Liver (tissue), 9 donors: Measurements from ENCODE around the gene CES2. TPM values are rescaled to one million over a fixed set of nuclear protein-coding genes. Genes with fewer than 3 reads are reported as not detected.

ENCODE experiments used
- DNase-seq: peaks from one replicate; pipeline ENCODE4 v3.0.0-alpha.2; 2017; ENCODE audit warnings: low spot score
- H3K27ac ChIP-seq, 2 donors: one replicate each; pipeline ENCODE4 v1.7.0; 2013; ENCODE audit warnings: inconsistent platforms in 2 of 2, low read length in 2 of 2, control low read depth in 1 of 2, low read depth in 1 of 2, mild to moderate bottlenecking in 1 of 2
- H3K27me3 ChIP-seq, 4 donors: one replicate each; pipeline versions ENCODE4 v1.6.1 to v1.7.0; 2013; ENCODE audit warnings: low read length in 3 of 4, inconsistent platforms in 1 of 4, mild to moderate bottlenecking in 1 of 4, moderate library complexity in 1 of 4; ENCODE audit not compliant: control insufficient read depth in 4 of 4, insufficient read depth in 4 of 4
- H3K36me3 ChIP-seq, 4 donors: one replicate each; pipeline versions ENCODE4 v1.6.1 to v1.7.0; 2013; ENCODE audit warnings: low read length in 3 of 4, mild to moderate bottlenecking in 3 of 4, low read depth in 1 of 4, moderate library complexity in 1 of 4; ENCODE audit not compliant: control insufficient read depth in 4 of 4, insufficient read depth in 3 of 4
- H3K4me1 ChIP-seq, 4 donors: one replicate each; pipeline versions ENCODE4 v1.6.1 to v1.7.0; 2013; ENCODE audit warnings: low read length in 3 of 4, mild to moderate bottlenecking in 3 of 4, moderate library complexity in 1 of 4; ENCODE audit not compliant: control insufficient read depth in 4 of 4, insufficient read depth in 4 of 4
- H3K4me3 ChIP-seq, 3 donors: one replicate each; pipeline versions ENCODE4 v1.6.1 to v1.7.0; 2013; ENCODE audit warnings: low read length in 3 of 3, control low read depth in 1 of 3, low read depth in 1 of 3, mild to moderate bottlenecking in 1 of 3
- H3K9ac ChIP-seq, 2 donors: one replicate each; pipeline ENCODE4 v1.7.0; 2013; ENCODE audit warnings: low read length in 2 of 2, mild to moderate bottlenecking in 2 of 2, moderate library complexity in 2 of 2, control low read depth in 1 of 2, low read depth in 1 of 2
- H3K9me3 ChIP-seq, 4 donors: one replicate each; pipeline versions ENCODE4 v1.6.1 to v1.7.0; 2013; ENCODE audit warnings: low read length in 3 of 4; ENCODE audit not compliant: control insufficient read depth in 4 of 4
- ATF3 ChIP-seq: IDR thresholded peaks from 2 replicates; pipeline ENCODE4 v1.6.1; 2016; ENCODE audit warnings: antibody characterized with exemption
- CTCF ChIP-seq: fragments of 150-350 bp; IDR thresholded peaks from 2 replicates; pipeline ENCODE4 v1.5.1; 2017; ENCODE audit warnings: improper control_type of control experiment, low read depth, low read length; ENCODE audit not compliant: missing input control
- FOXA1 ChIP-seq: IDR thresholded peaks from 2 replicates; pipeline ENCODE4 v1.6.1; 2016; ENCODE audit warnings: antibody characterized with exemption
- FOXA2 ChIP-seq: IDR thresholded peaks from 2 replicates; pipeline ENCODE4 v1.6.1; 2016; ENCODE audit warnings: antibody characterized with exemption
- GABPA ChIP-seq, 2 donors: IDR thresholded peaks in 1 of 2; conservative IDR thresholded peaks in 1 of 2; 2 replicates each; pipeline ENCODE4 v1.6.1; 2016; ENCODE audit warnings: antibody characterized with exemption in 2 of 2, mild to moderate bottlenecking in 1 of 2, moderate library complexity in 1 of 2
- HNF4A ChIP-seq, 2 donors: conservative IDR thresholded peaks; 2 replicates each; pipeline ENCODE4 v1.6.1; 2016; ENCODE audit warnings: antibody characterized with exemption in 2 of 2, mild to moderate bottlenecking in 2 of 2
- HNF4G ChIP-seq: IDR thresholded peaks from 2 replicates; pipeline ENCODE4 v1.6.1; 2016; ENCODE audit warnings: antibody characterized with exemption
- JUND ChIP-seq, 2 donors: IDR thresholded peaks; 2 replicates each; pipeline ENCODE4 v1.6.1; 2016; ENCODE audit warnings: antibody characterized with exemption in 2 of 2
- NR2F2 ChIP-seq: IDR thresholded peaks from 2 replicates; pipeline ENCODE4 v1.6.1; 2016; ENCODE audit warnings: antibody characterized with exemption
- RAD21 ChIP-seq, 2 donors: IDR thresholded peaks; 2 replicates each; pipeline ENCODE4 v1.6.1; 2016; ENCODE audit warnings: antibody characterized with exemption in 2 of 2, mild to moderate bottlenecking in 2 of 2
- REST ChIP-seq: IDR thresholded peaks from 2 replicates; pipeline ENCODE4 v1.6.1; 2016; ENCODE audit warnings: antibody characterized with exemption, mild to moderate bottlenecking
- RXRA ChIP-seq, 2 donors: IDR thresholded peaks; 2 replicates each; pipeline ENCODE4 v1.6.1; 2017 to 2018; ENCODE audit warnings: antibody characterized with exemption in 2 of 2, mild to moderate bottlenecking in 1 of 2
- SP1 ChIP-seq: IDR thresholded peaks from 2 replicates; pipeline ENCODE4 v1.6.1; 2018; ENCODE audit warnings: antibody characterized with exemption, mild to moderate bottlenecking
- TAF1 ChIP-seq: conservative IDR thresholded peaks from 2 replicates; pipeline ENCODE4 v1.6.1; 2016; ENCODE audit warnings: antibody characterized with exemption, mild to moderate bottlenecking
- YY1 ChIP-seq: IDR thresholded peaks from 2 replicates; pipeline ENCODE4 v1.6.1; 2016; ENCODE audit warnings: antibody characterized with exemption, mild to moderate bottlenecking
- ZBTB33 ChIP-seq: IDR thresholded peaks from 2 replicates; pipeline ENCODE4 v1.6.1; 2016; ENCODE audit warnings: antibody characterized with exemption
- WGBS: extraction: QIAGEN DNeasy Blood & Tissue Kit; methylation state at CpG from one replicate; pipeline ENCODE4 v1.1.7; 2013; 5-methylcytosine and 5-hydroxymethylcytosine counted together
- polyA plus RNA-seq, 2 donors: library from polyadenylated mRNA; stranded (reverse) in 1 of 2; unstranded in 1 of 2; fragments of 200-250 nt in 1 of 2; fragments of >200 nt in 1 of 2; fragmentation: Nextera tagmentation in 1 of 2; extraction: Ambion mirVana in 1 of 2; gene quantifications; one replicate each; pipeline versions ENCODE4 v1.2.1 to v1.2.3, GENCODE V29; 2013 to 2015
- total RNA-seq, 2 donors: library from RNA; depleted of rRNA; stranded (reverse); fragments of >200 nt; gene quantifications; one replicate each; pipeline ENCODE4 v1.2.3, GENCODE V29; 2014
- donor health status: healthy.
- donor health status: healthy.
- donor health status: healthy.
- donor health status: healthy.
- donor health status: healthy.

CES2 gene
- total and polyA plus RNA-seq, 4 donors = 21.2 to 200 (median 182) TPM

- TF ChIP-seq CTCF = no peak
- no peak for TF ChIP-seq FOXA2
- TF ChIP-seq HNF4A (conservative IDR thresholded peaks at IDR 0.05) = no peak
- TF ChIP-seq ATF3 = no peak
- TF ChIP-seq SP1 = no peak
- TF ChIP-seq YY1 = no peak
- no peak for TF ChIP-seq RXRA (IDR thresholded peaks at IDR 0.05)
- TF ChIP-seq TAF1 = no peak
- no peak for TF ChIP-seq RAD21 (IDR thresholded peaks at IDR 0.05)
- TF ChIP-seq FOXA1 = no peak
- Histone ChIP-seq H3K27ac (no peak overlapping the region), H3K9me3 (no peaks in the 10 kb centered on the region), H3K9ac (no peak overlapping the region), H3K4me1 (peaks cover 6 to 22% (median 17%) of the 10 kb centered on the region in 4 donors), H3K27me3 (no peaks in the 10 kb centered on the region), H3K36me3 (no peaks in the 10 kb centered on the region), H3K4me3 (no peak overlapping the region)
- no peak for DNase-seq
- 86% methylated on average over 10 of the region's 10 CpGs for WGBS
Observed at GRCh38 chr16:66901626-66902025, 33.7 kb upstream of the CES2 start.

- Histone ChIP-seq H3K9ac (no peak overlapping the region), H3K4me1 (peaks cover 6 to 22% (median 17%) of the 10 kb centered on the region in 4 donors), H3K27ac (no peak overlapping the region), H3K27me3 (no peaks in the 10 kb centered on the region), H3K9me3 (no peaks in the 10 kb centered on the region), H3K36me3 (no peaks in the 10 kb centered on the region), H3K4me3 (no peak overlapping the region)
- no peak for TF ChIP-seq ATF3
- no peak for TF ChIP-seq HNF4G
- no peak for TF ChIP-seq FOXA2
- TF ChIP-seq GABPA (IDR thresholded peaks at IDR 0.05 in 1 of 2, conservative IDR thresholded peaks at IDR 0.05 in 1 of 2) = no peak
- no peak for TF ChIP-seq NR2F2
- no peak for TF ChIP-seq JUND (IDR thresholded peaks at IDR 0.05)
- no peak for TF ChIP-seq RAD21 (IDR thresholded peaks at IDR 0.05)
- no peak for TF ChIP-seq ZBTB33
- TF ChIP-seq REST = no peak
- no peak for TF ChIP-seq RXRA (IDR thresholded peaks at IDR 0.05)
- TF ChIP-seq HNF4A (conservative IDR thresholded peaks at IDR 0.05) = no peak
- TF ChIP-seq CTCF = no peak
- no peak for DNase-seq
- WGBS = 84% methylated on average over 14 of the region's 14 CpGs
Observed at GRCh38 chr16:66902648-66903543, 32.4 kb upstream of the CES2 start.
